ENCODE data around the gene CELA2A.
"Not testable (repeated sequence)": the region's sequence is repeated elsewhere in the genome, so short reads cannot be mapped to it uniquely, and the experiment has no call there.

CELA2A gene

GRCh38 chr1:15469821-15470448 lies 13.4 kb downstream of the CELA2A start:
- DNase-seq (ENCODE audit: low spot score) = not testable (repeated sequence)

- DNase-seq (ENCODE audit: low spot score) = not testable (repeated sequence)
Measured at GRCh38 chr1:15471067-15471466, 14.5 kb downstream of the CELA2A start.

- DNase-seq (ENCODE audit: low spot score) = not testable (repeated sequence)
Measured at GRCh38 chr1:15471723-15472122, 15.2 kb downstream of the CELA2A start.

GRCh38 chr1:15472587-15472986 lies 16.1 kb downstream of the CELA2A start:
- DNase-seq (ENCODE audit: low spot score) = no peak

GRCh38 chr1:15475752-15476314 lies 19.3 kb downstream of the CELA2A start, which contains the start of gene CELA2B:
CELA2B (plus strand) TSS chr1:15476104; CDS start chr1:15476126, 22 bp downstream.
- no peak for DNase-seq (ENCODE audit: low spot score)

- DNase-seq (ENCODE audit: low spot score) = no peak
Measured at GRCh38 chr1:15476927-15477326, 20.4 kb downstream of the CELA2A start.

GRCh38 chr1:15477646-15478212 lies 21.2 kb downstream of the CELA2A start:
- DNase-seq (ENCODE audit: low spot score) = no peak

- DNase-seq (ENCODE audit: low spot score) = no peak
Measured at GRCh38 chr1:15479654-15480347, 23.3 kb downstream of the CELA2A start.

- not testable (repeated sequence) for DNase-seq (ENCODE audit: low spot score)
Measured at GRCh38 chr1:15482455-15482854, 25.9 kb downstream of the CELA2A start.

- DNase-seq (ENCODE audit: low spot score) = not testable (repeated sequence)
Measured at GRCh38 chr1:15482983-15483543, 26.5 kb downstream of the CELA2A start.

- DNase-seq (ENCODE audit: low spot score) = no peak
Measured at GRCh38 chr1:15483971-15484370, 27.4 kb downstream of the CELA2A start.

GRCh38 chr1:15484443-15484842 lies 27.9 kb downstream of the CELA2A start:
- DNase-seq (ENCODE audit: low spot score) = not testable (repeated sequence)

GRCh38 chr1:15485636-15486035 lies 29.1 kb downstream of the CELA2A start:
- no peak for DNase-seq (ENCODE audit: low spot score)

- not testable (repeated sequence) for DNase-seq (ENCODE audit: low spot score)
Measured at GRCh38 chr1:15486844-15487610, 30.5 kb downstream of the CELA2A start.

GRCh38 chr1:15488371-15488770 lies 31.8 kb downstream of the CELA2A start:
- no peak for DNase-seq (ENCODE audit: low spot score)

GRCh38 chr1:15489052-15489736 lies 32.7 kb downstream of the CELA2A start:
- DNase-seq (ENCODE audit: low spot score) = no peak

- DNase-seq (ENCODE audit: low spot score) = not testable (repeated sequence)
Measured at GRCh38 chr1:15491010-15491409, 34.5 kb downstream of the CELA2A start.

- DNase-seq (ENCODE audit: low spot score) = no peak
Measured at GRCh38 chr1:15492596-15492995, 36.1 kb downstream of the CELA2A start.

- DNase-seq (ENCODE audit: low spot score) = no peak
Measured at GRCh38 chr1:15493869-15494390, 37.4 kb downstream of the CELA2A start.

GRCh38 chr1:15500184-15501178 lies 43.9 kb downstream of the CELA2A start:
- DNase-seq (ENCODE audit: low spot score) = no peak

All from hematopoietic multipotent progenitor cell treated with erythropoietin and hydrocortisone succinate and interleukin-3 and kit ligand, for 17 days (in vitro differentiated cells).